Measurements from ENCODE around the gene TNRC6B. TPM values are rescaled to one million over a fixed set of nuclear protein-coding genes. Genes with fewer than 3 reads are reported as not detected.
A peak's percentile ranks its signal among the peaks of the same experiment; 100 is the strongest.

TNRC6B gene
- total RNA-seq, 1 experiment from 2014 or later, result 52.2 TPM

GRCh38 chr22:40176921-40177737 lies 596 bp upstream of the TNRC6B start:
- CTCF ChIA-PET, result interaction anchor here (0.8 kb wide), 1 partner anchor 16 kb away, joined by 4 read pairs; no protein-coding TSS in a partner anchor

GRCh38 chr22:40178417-40179409 lies 988 bp downstream of the TNRC6B start:
- no peaks in the 10 kb centered on the region for H3K36me3 ChIP-seq (ENCODE audit: insufficient read depth, low read length, poor library complexity, severe bottlenecking)
- intact Hi-C loops (cut with micrococcal nuclease; ENCODE audit: unreplicated experiment), result loop anchor here (5.0 kb wide), 1 partner anchor 136 kb away; no protein-coding TSS in a partner anchor
- no peak for TF ChIP-seq CTCF (conservative IDR thresholded peaks at IDR 0.05; ENCODE audit: low read depth, low read length)
- TF ChIP-seq EZH2 (IDR thresholded peaks at IDR 0.05; ENCODE audit: borderline replicate concordance, low read depth, low read length, poor library complexity, severe bottlenecking), result no peak
- H3K27me3 ChIP-seq (replicated peaks; ENCODE audit: insufficient read depth, low read depth, low read length, poor library complexity), result no peaks in the 10 kb centered on the region
- BruUV-seq (replicated peaks), result TSS peak; percentile 92
- H3K4me1 ChIP-seq (ENCODE audit: insufficient read depth, low read length, poor library complexity, severe bottlenecking), result peaks cover 36% of the 10 kb centered on the region
- H3K4me3 ChIP-seq (ENCODE audit: low read depth, low read length, poor library complexity, severe bottlenecking), result peak overlapping the region; percentile 61
- ChIA-PET POLR2A (ENCODE audit: low non-redundant PET) (interaction anchor here (0.8 kb wide), 1 partner anchor 570 kb away, joined by 4 read pairs; no protein-coding TSS in a partner anchor), CTCF (no interaction called here)
- peak overlapping the region; percentile 93 for H3K27ac ChIP-seq (ENCODE audit: low read depth, low read length, poor library complexity, severe bottlenecking)
- H3K9me3 ChIP-seq (ENCODE audit: low read depth, low read length, poor library complexity, severe bottlenecking), result no peaks in the 10 kb centered on the region
- DNase-seq (ENCODE audit: low spot score), result peak; percentile 77

More at GRCh38 chr22:40176921-40177737, 596 bp upstream of the TNRC6B start:
- peaks cover 20% of the 10 kb centered on the region for H3K4me1 ChIP-seq (ENCODE audit: insufficient read depth, low read length, poor library complexity, severe bottlenecking)
- H3K27me3 ChIP-seq (replicated peaks; ENCODE audit: insufficient read depth, low read depth, low read length, poor library complexity), result no peaks in the 10 kb centered on the region
- H3K4me3 ChIP-seq (ENCODE audit: low read depth, low read length, poor library complexity, severe bottlenecking), result peak overlapping the region; percentile 61
- intact Hi-C loops (cut with micrococcal nuclease; ENCODE audit: unreplicated experiment), result loop anchor here (5.0 kb wide), 1 partner anchor 135 kb away; no protein-coding TSS in a partner anchor
- H3K27ac ChIP-seq (ENCODE audit: low read depth, low read length, poor library complexity, severe bottlenecking), result peak overlapping the region; percentile 93
- no peaks in the 10 kb centered on the region for H3K9me3 ChIP-seq (ENCODE audit: low read depth, low read length, poor library complexity, severe bottlenecking)
- POLR2A ChIA-PET (ENCODE audit: low non-redundant PET), result interaction anchor here (0.6 kb wide), 1 partner anchor 12 kb away, joined by 20 read pairs; no protein-coding TSS in a partner anchor
- no peaks in the 10 kb centered on the region for H3K36me3 ChIP-seq (ENCODE audit: insufficient read depth, low read length, poor library complexity, severe bottlenecking)
- no TSS peak for BruUV-seq (replicated peaks)
- peak; percentile 80 for DNase-seq (ENCODE audit: low spot score)
- TF ChIP-seq EZH2 (IDR thresholded peaks at IDR 0.05; ENCODE audit: borderline replicate concordance, low read depth, low read length, poor library complexity, severe bottlenecking), result no peak

- TF ChIP-seq CTCF (conservative IDR thresholded peaks at IDR 0.05; ENCODE audit: low read depth, low read length), result no peak
- no peak for TF ChIP-seq EZH2 (IDR thresholded peaks at IDR 0.05; ENCODE audit: borderline replicate concordance, low read depth, low read length, poor library complexity, severe bottlenecking)
- peak overlapping the region; percentile 93 for H3K27ac ChIP-seq (ENCODE audit: low read depth, low read length, poor library complexity, severe bottlenecking)
- peak overlapping the region; percentile 61 for H3K4me3 ChIP-seq (ENCODE audit: low read depth, low read length, poor library complexity, severe bottlenecking)
- no peaks in the 10 kb centered on the region for H3K27me3 ChIP-seq (replicated peaks; ENCODE audit: insufficient read depth, low read depth, low read length, poor library complexity)
- intact Hi-C loops (cut with micrococcal nuclease; ENCODE audit: unreplicated experiment), result loop anchor here (5.0 kb wide), 1 partner anchor 137 kb away; no protein-coding TSS in a partner anchor
- POLR2A ChIA-PET (ENCODE audit: low non-redundant PET), result no interaction called here
- CTCF ChIA-PET, result no interaction called here
- H3K9me3 ChIP-seq (ENCODE audit: low read depth, low read length, poor library complexity, severe bottlenecking), result no peaks in the 10 kb centered on the region
- H3K4me1 ChIP-seq (ENCODE audit: insufficient read depth, low read length, poor library complexity, severe bottlenecking), result peaks cover 38% of the 10 kb centered on the region
- DNase-seq (ENCODE audit: low spot score), result no peak
- BruUV-seq (replicated peaks), result no TSS peak
- no peaks in the 10 kb centered on the region for H3K36me3 ChIP-seq (ENCODE audit: insufficient read depth, low read length, poor library complexity, severe bottlenecking)
Measured at GRCh38 chr22:40179526-40179925, 1.8 kb downstream of the TNRC6B start.
